Activated CD4-positive, alpha-beta memory T cell treated with anti-CD3 and anti-CD28 coated beads for 36 hours (primary cell): ENCODE measurements around the gene SAFB. TPM values are rescaled to one million over a fixed set of nuclear protein-coding genes. Genes with fewer than 3 reads are reported as not detected.
"Not testable (repeated sequence)": the region's sequence is repeated elsewhere in the genome, so short reads cannot be mapped to it uniquely, and the experiment has no call there.

Source experiments
- CTCF ChIA-PET: fragments of 350-600 bp; sonication (Branson Sonifier 250); formaldehyde crosslinking; loops from one replicate; lab custom pipeline; 2021; ENCODE audit warnings: antibody characterized with exemption, inconsistent platforms; lab: Charles Lee
- POLR2A ChIA-PET: fragments of 350-600 bp; sonication (Branson Sonifier 250); formaldehyde crosslinking; loops from one replicate; lab custom pipeline; 2021; ENCODE audit warnings: antibody characterized with exemption; lab: Charles Lee
- DNase-seq: peaks from one replicate; pipeline ENCODE4 v3.0.0-alpha.2; 2020
- H3K27ac Mint-ChIP-seq: one replicate; pipeline ENCODE4 v1.8.0; 2021; ENCODE audit warnings: mixed read lengths
- H3K27me3 Mint-ChIP-seq: one replicate; pipeline ENCODE4 v1.8.0; 2021; ENCODE audit warnings: mixed read lengths
- H3K36me3 Mint-ChIP-seq: one replicate; pipeline ENCODE4 v1.8.0; 2021; ENCODE audit warnings: mixed read lengths
- H3K4me1 Mint-ChIP-seq: one replicate; pipeline ENCODE4 v1.8.0; 2021; ENCODE audit warnings: low read depth, mixed read lengths
- H3K4me3 Mint-ChIP-seq: one replicate; pipeline ENCODE4 v1.8.0; 2021; ENCODE audit warnings: mild to moderate bottlenecking, mixed read lengths
- H3K9me3 Mint-ChIP-seq: one replicate; pipeline ENCODE4 v1.8.0; 2021; ENCODE audit warnings: mixed read lengths
- intact Hi-C: fragments of 100-400 bp; cut with micrococcal nuclease; formaldehyde crosslinking; loops from one replicate; pipeline ENCODE4 v1.15.1; 2023
- total RNA-seq, 2 experiments: library from RNA; stranded (reverse); gene quantifications; one replicate each; pipeline ENCODE4 v1.2.3, GENCODE V29; 2021

The SAFB gene
- total RNA-seq, 2 experiments from 2014 or later: 103 to 113 TPM

GRCh38 chr19:5683177-5683886 is 60.4 kb downstream of the SAFB start:
- ChIA-PET CTCF (no interaction called here), POLR2A (no interaction called here)
- no peaks in the 10 kb centered on the region for H3K27me3 Mint-ChIP-seq
- H3K27ac Mint-ChIP-seq: no peak overlapping the region
- intact Hi-C loops: loop anchor here (10.0 kb wide), 1 partner anchor 271 kb away; no protein-coding TSS in a partner anchor
- no peaks in the 10 kb centered on the region for H3K36me3 Mint-ChIP-seq
- peaks cover 24% of the 10 kb centered on the region for H3K4me1 Mint-ChIP-seq
- no peak overlapping the region for H3K4me3 Mint-ChIP-seq
- H3K9me3 Mint-ChIP-seq: no peaks in the 10 kb centered on the region
- no peak for DNase-seq

GRCh38 chr19:5684694-5685430 is 62.0 kb downstream of the SAFB start:
- no peaks in the 10 kb centered on the region for H3K9me3 Mint-ChIP-seq
- intact Hi-C loops: loop anchor here (10.0 kb wide), 1 partner anchor 270 kb away; no protein-coding TSS in a partner anchor
- POLR2A ChIA-PET: no interaction called here

GRCh38 chr19:5686326-5686646 is 63.4 kb downstream of the SAFB start:
- H3K27ac Mint-ChIP-seq: peak overlapping the region; percentile 67
- CTCF ChIA-PET: interaction anchor here (0.6 to 5.6 kb wide), 5 partner anchors 9 to 118 kb away, joined by 3 to 103 read pairs (median 3); partner anchors contain the start of genes CATSPERD and LONP1
- no peaks in the 10 kb centered on the region for H3K27me3 Mint-ChIP-seq
- POLR2A ChIA-PET: interaction anchor here (0.6 to 2.3 kb wide), 6 partner anchors 32 to 1664 kb away, joined by 3 to 13 read pairs (median 4); partner anchors contain the start of genes CATSPERD, DUS3L, LONP1 and SAFB
- H3K4me3 Mint-ChIP-seq: peak overlapping the region; percentile 71
- no peaks in the 10 kb centered on the region for H3K9me3 Mint-ChIP-seq
- intact Hi-C loops: loop anchor here (1.0 to 10.0 kb wide), 3 partner anchors 34 to 269 kb away; partner anchors contain the start of genes CATSPERD, LONP1 and VMAC
- peaks cover 13% of the 10 kb centered on the region for H3K36me3 Mint-ChIP-seq
- DNase-seq: no peak
- peaks cover 25% of the 10 kb centered on the region for H3K4me1 Mint-ChIP-seq

More at GRCh38 chr19:5684694-5685430, 62.0 kb downstream of the SAFB start:
- no peak for DNase-seq
- Mint-ChIP-seq H3K4me3 (no peak overlapping the region), H3K4me1 (peaks cover 22% of the 10 kb centered on the region), H3K27ac (no peak overlapping the region), H3K27me3 (no peaks in the 10 kb centered on the region), H3K36me3 (no peaks in the 10 kb centered on the region)
- CTCF ChIA-PET: no interaction called here

GRCh38 chr19:5686647-5687359 is 63.9 kb downstream of the SAFB start:
- ChIA-PET POLR2A (interaction anchor here (0.6 to 2.3 kb wide), 7 partner anchors 9 to 1663 kb away, joined by 3 to 13 read pairs (median 4); partner anchors contain the start of genes CATSPERD, DUS3L, LONP1 and SAFB), CTCF (interaction anchor here (0.6 to 5.6 kb wide), 13 partner anchors 8 to 117 kb away, joined by 3 to 103 read pairs (median 5); partner anchors contain the start of genes CATSPERD, DUS3L and LONP1)
- no peaks in the 10 kb centered on the region for H3K9me3 Mint-ChIP-seq
- intact Hi-C loops: loop anchor here (1.0 to 10.0 kb wide), 3 partner anchors 33 to 268 kb away; partner anchors contain the start of genes CATSPERD, LONP1 and VMAC
- H3K36me3 Mint-ChIP-seq: peaks cover 18% of the 10 kb centered on the region
- peak; percentile 99 for DNase-seq
- H3K27ac Mint-ChIP-seq: peak overlapping the region; percentile 67
- H3K27me3 Mint-ChIP-seq: no peaks in the 10 kb centered on the region
- peak overlapping the region; percentile 71 for H3K4me3 Mint-ChIP-seq
- peaks cover 20% of the 10 kb centered on the region for H3K4me1 Mint-ChIP-seq

GRCh38 chr19:5687360-5688198 is 64.7 kb downstream of the SAFB start:
- Mint-ChIP-seq H3K27ac (no peak overlapping the region), H3K4me1 (peaks cover 24% of the 10 kb centered on the region), H3K27me3 (no peaks in the 10 kb centered on the region), H3K4me3 (peak overlapping the region; percentile 71), H3K9me3 (no peaks in the 10 kb centered on the region), H3K36me3 (peaks cover 26% of the 10 kb centered on the region)
- ChIA-PET CTCF (interaction anchor here (0.6 to 5.6 kb wide), 13 partner anchors 9 to 117 kb away, joined by 3 to 103 read pairs (median 5); partner anchors contain the start of genes CATSPERD, DUS3L and LONP1), POLR2A (interaction anchor here (1.3 to 2.3 kb wide), 6 partner anchors 8 to 141 kb away, joined by 3 to 13 read pairs (median 4); partner anchors contain the start of genes CATSPERD, DUS3L, LONP1 and SAFB)
- intact Hi-C loops: loop anchor here (10.0 kb wide), 1 partner anchor 267 kb away; no protein-coding TSS in a partner anchor
- no peak for DNase-seq

GRCh38 chr19:5688262-5688881 is 65.5 kb downstream of the SAFB start:
- H3K4me3 Mint-ChIP-seq: peak overlapping the region; percentile 24
- DNase-seq, H3K27me3 Mint-ChIP-seq, H3K9me3 Mint-ChIP-seq, H3K27ac Mint-ChIP-seq: not testable (repeated sequence)
- ChIA-PET POLR2A (interaction anchor here (2.1 to 4.0 kb wide), 3 partner anchors 30 to 32 kb away, joined by 11 to 70 read pairs (median 13); partner anchors contain the start of genes CATSPERD and LONP1), CTCF (interaction anchor here (1.1 to 5.6 kb wide), 7 partner anchors 13 to 116 kb away, joined by 4 to 103 read pairs (median 6); partner anchors contain the start of genes CATSPERD, LONP1, NRTN and SAFB)
- peaks cover 31% of the 10 kb centered on the region for H3K4me1 Mint-ChIP-seq
- peaks cover 32% of the 10 kb centered on the region for H3K36me3 Mint-ChIP-seq
- intact Hi-C loops: loop anchor here (10.0 kb wide), 1 partner anchor 266 kb away; no protein-coding TSS in a partner anchor

GRCh38 chr19:5690125-5690954 is 67.5 kb downstream of the SAFB start, which contains the start of gene RPL36:
Gene RPL36 (plus strand): TSS chr19:5690295. CDS start chr19:5690508, 213 bp downstream.
- Mint-ChIP-seq H3K4me3 (peak within 1 kb of the TSS; percentile 96), H3K4me1 (peaks cover 31% of the 10 kb centered on the region), H3K9me3 (no peaks in the 10 kb centered on the region), H3K27ac (peak within 1 kb of the TSS; percentile 95), H3K27me3 (no peaks in the 10 kb centered on the region), H3K36me3 (peaks cover 42% of the 10 kb centered on the region)
- ChIA-PET POLR2A (interaction anchor here (0.5 to 4.0 kb wide), 10 partner anchors 11 to 213 kb away, joined by 3 to 70 read pairs (median 4); partner anchors contain the start of genes CATSPERD, LONP1, NDUFA11 and SAFB), CTCF (interaction anchor here (0.6 to 5.6 kb wide), 32 partner anchors 8 to 899 kb away, joined by 3 to 103 read pairs (median 4); partner anchors contain the start of genes CATSPERD, FEM1A, LONP1 and MICOS13)
- DNase-seq: peak; percentile 99
- intact Hi-C loops: loop anchor here (1.0 to 2.0 kb wide), 3 partner anchors 10 to 100 kb away; partner anchors contain the start of genes DUS3L and MICOS13

- Mint-ChIP-seq H3K4me1 (peaks cover 31% of the 10 kb centered on the region), H3K9me3 (no peaks in the 10 kb centered on the region)
- POLR2A ChIA-PET: interaction anchor here (0.7 to 4.0 kb wide), 10 partner anchors 9 to 213 kb away, joined by 3 to 70 read pairs (median 5); partner anchors contain the start of genes CATSPERD, LONP1, NDUFA11 and SAFB
Measured at GRCh38 chr19:5690955-5691821, 68.3 kb downstream of the SAFB start.

More at GRCh38 chr19:5690955-5691821, 68.3 kb downstream of the SAFB start:
- H3K27me3 Mint-ChIP-seq: no peaks in the 10 kb centered on the region
- intact Hi-C loops: loop anchor here (1.0 to 2.0 kb wide), 3 partner anchors 11 to 100 kb away; partner anchors contain the start of genes DUS3L and MICOS13
- peak; percentile 76 for DNase-seq
- H3K27ac Mint-ChIP-seq: peak overlapping the region; percentile 95
- H3K36me3 Mint-ChIP-seq: peaks cover 42% of the 10 kb centered on the region
- CTCF ChIA-PET: interaction anchor here (1.2 to 5.6 kb wide), 4 partner anchors 16 to 113 kb away, joined by 3 to 103 read pairs (median 6); partner anchors contain the start of genes CATSPERD and LONP1
- peak overlapping the region; percentile 96 for H3K4me3 Mint-ChIP-seq
